GM23248 (cell line): ENCODE results near the gene SMIM28.
"Not testable (repeated sequence)": the region's sequence is repeated elsewhere in the genome, so short reads cannot be mapped to it uniquely, and the experiment has no call there.

Experiments used
- EZH2 ChIP-seq: fragments of 200-600 bp; sonication (generic); IDR thresholded peaks from 2 replicates; pipeline ENCODE4 v1.6.1; 2018; ENCODE audit warnings: antibody characterized with exemption, mild to moderate bottlenecking; ENCODE audit not compliant: insufficient read depth, poor library complexity, severe bottlenecking
- EZH2phosphoT487 ChIP-seq: fragments of 200-600 bp; sonication (generic); IDR thresholded peaks from 2 replicates; pipeline ENCODE4 v1.6.1; 2018; ENCODE audit warnings: antibody characterized with exemption, moderate library complexity, mild to moderate bottlenecking, low read depth; ENCODE audit not compliant: insufficient read depth

GRCh38 chr6:138368684-138369083 lies 9.0 kb upstream of the SMIM28 start:
- TF ChIP-seq EZH2phosphoT487, EZH2: not testable (repeated sequence)
